ENCODE measurements around the gene INPP5A. TPM values are rescaled to one million over a fixed set of nuclear protein-coding genes. Genes with fewer than 3 reads are reported as not detected.

The INPP5A gene
- total and polyA plus RNA-seq, 9 of the 15 experiments (the other 6 are each of a cell fraction or from before 2014, with no cell fraction given): 0.66 to 11.6 (median 7.7) TPM

DNA sequence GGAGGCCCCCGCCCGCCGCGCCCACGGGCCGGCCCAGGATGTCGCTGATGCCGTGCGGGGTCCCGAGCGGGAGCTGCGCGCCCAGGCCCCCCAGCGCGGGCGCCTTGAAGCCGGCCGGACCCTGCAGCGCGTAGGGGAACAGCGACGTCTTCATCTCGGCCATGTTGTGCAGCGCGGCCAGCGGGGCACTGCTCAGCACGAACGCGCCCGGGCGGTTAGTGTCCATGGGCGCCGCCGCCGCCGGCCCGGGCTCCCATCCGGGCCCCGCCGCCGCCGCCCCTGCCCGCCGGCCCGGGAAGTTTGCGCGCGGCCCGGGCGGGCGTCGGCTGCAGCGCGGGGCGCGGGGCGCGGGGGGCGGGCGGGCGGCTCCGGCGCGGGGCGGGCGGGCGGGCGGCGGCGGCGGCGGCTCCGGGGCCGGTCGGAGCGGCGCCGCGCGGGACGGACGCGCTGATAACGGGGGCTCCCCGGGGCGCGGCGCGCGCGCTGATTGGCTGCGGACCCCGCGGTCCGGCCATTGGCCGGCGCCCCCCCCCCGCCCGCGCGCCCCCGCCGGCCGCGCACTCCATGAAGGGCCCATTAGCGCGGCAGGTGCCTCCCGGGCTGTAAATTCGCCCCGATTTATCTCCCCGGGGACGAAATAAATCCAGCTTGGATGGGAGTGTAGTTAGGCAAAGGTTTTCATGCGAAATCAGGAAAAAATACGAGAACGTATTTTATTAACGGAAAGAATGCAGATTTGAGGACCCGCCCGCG lies 248.3 kb downstream of the INPP5A start, which contains the start of gene NKX6-2:
NKX6-2 (minus strand) TSS at position 425 of the 753 bp plus-strand sequence; CDS start at position 226, 199 bp downstream.
- Histone ChIP-seq H3K27ac (ENCODE audit: extremely low read depth, low read depth, low read length) (no peak within 1 kb of the TSS), H3K9me1 (ENCODE audit: control insufficient read depth, insufficient read depth, low read length) (no peaks in the 10 kb centered on the region), H4K20me1 (replicated peaks; ENCODE audit: control insufficient read depth, insufficient read depth, low read length) (no peaks in the 10 kb centered on the region), H3K4me1 (replicated peaks in 1 of 2; ENCODE audit: control insufficient read depth in 2 of 2, insufficient read depth in 2 of 2, low read length in 2 of 2) (no peaks in the 10 kb centered on the region; a peak in 1 of 5 replicates), H3K9me3 (replicated peaks; ENCODE audit: control insufficient read depth, insufficient read depth, low read depth, low read length) (no peaks in the 10 kb centered on the region), H3K27me3 (ENCODE audit: control insufficient read depth in 2 of 2, insufficient read depth in 2 of 2, low read length in 2 of 2) (no peaks in the 10 kb centered on the region), H3K36me3 (ENCODE audit: control insufficient read depth, insufficient read depth, low read length) (no peaks in the 10 kb centered on the region), H3K4me2 (ENCODE audit: insufficient read depth, low read length) (no peak within 1 kb of the TSS), H3K4me3 (no peak within 1 kb of the TSS), H3K79me2 (ENCODE audit: control insufficient read depth, insufficient read depth, low read length) (no peaks in the 10 kb centered on the region), H2AFZ (ENCODE audit: low read depth, low read length) (no peak within 1 kb of the TSS), H3K9ac (ENCODE audit: insufficient read depth in 1 of 2, low read depth in 2 of 2, low read length in 2 of 2) (no peak within 1 kb of the TSS)
- POLR2A ChIA-PET: no interaction called here
- ATAC-seq (no peak), DNase-seq (ENCODE audit: extremely low read depth in 1 of 4, low spot score in 3 of 4) (no peak), FAIRE-seq (no peak)
- BruUV-seq (replicated peaks): no TSS peak
- intact Hi-C loops (cut with micrococcal nuclease): no loop called here
- TF ChIP-seq NR1H2 (CRISPR knock-in tag; IDR thresholded peaks at IDR 0.05): no peak
- no peak for TF ChIP-seq SNIP1 (IDR thresholded peaks at IDR 0.05; ENCODE audit: low read depth)
- TF ChIP-seq HNRNPL (IDR thresholded peaks at IDR 0.05; ENCODE audit: low read depth, low read length): no peak
- TF ChIP-seq KHSRP (IDR thresholded peaks at IDR 0.05): no peak
- TF ChIP-seq, protein P1, sequence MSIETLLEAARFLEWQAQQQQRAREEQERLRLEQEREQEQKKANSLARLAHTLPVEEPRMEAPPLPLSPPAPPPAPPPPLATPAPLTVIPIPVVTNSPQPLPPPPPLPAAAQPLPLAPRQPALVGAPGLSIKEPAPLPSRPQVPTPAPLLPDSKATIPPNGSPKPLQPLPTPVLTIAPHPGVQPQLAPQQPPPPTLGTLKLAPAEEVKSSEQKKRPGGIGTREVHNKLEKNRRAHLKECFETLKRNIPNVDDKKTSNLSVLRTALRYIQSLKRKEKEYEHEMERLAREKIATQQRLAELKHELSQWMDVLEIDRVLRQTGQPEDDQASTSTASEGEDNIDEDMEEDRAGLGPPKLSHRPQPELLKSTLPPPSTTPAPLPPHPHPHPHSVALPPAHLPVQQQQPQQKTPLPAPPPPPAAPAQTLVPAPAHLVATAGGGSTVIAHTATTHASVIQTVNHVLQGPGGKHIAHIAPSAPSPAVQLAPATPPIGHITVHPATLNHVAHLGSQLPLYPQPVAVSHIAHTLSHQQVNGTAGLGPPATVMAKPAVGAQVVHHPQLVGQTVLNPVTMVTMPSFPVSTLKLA (conservative IDR thresholded peaks at IDR 0.05): no peak
- TF ChIP-seq HNRNPH1 (optimal IDR thresholded peaks at IDR 0.05; ENCODE audit: low read depth, low read length): no peak
- no peak for TF ChIP-seq NCOA4 (IDR thresholded peaks at IDR 0.05; ENCODE audit: partially characterized antibody)
- CTCF ChIA-PET (ENCODE audit: low intra/inter-chr PET ratio): no interaction called here
- in situ Hi-C loops (cut with MboI): no loop called here
- 91% methylated on average over 10 of the region's 119 CpGs for WGBS (ENCODE audit: insufficient coverage, low coverage, missing lambda C conversion rate)

Data from K562 (cell line).